DND-41 (cell line): Measurements from ENCODE around the gene SVBP.

Source experiments
- CTCF ChIP-seq: IDR thresholded peaks from 2 replicates; pipeline ENCODE4 v1.5.1; 2012; ENCODE audit warnings: borderline replicate concordance, low read length, moderate library complexity, mild to moderate bottlenecking; ENCODE audit not compliant: poor library complexity, severe bottlenecking; ENCODE audit errors: extremely low read depth
- EZH2 ChIP-seq: IDR thresholded peaks from 3 replicates; pipeline ENCODE4 v1.6.1; 2012; ENCODE audit warnings: borderline replicate concordance, low read depth, mild to moderate bottlenecking, moderate library complexity, low read length, inconsistent platforms; ENCODE audit not compliant: severe bottlenecking

- no peak for TF ChIP-seq CTCF
- no peak for TF ChIP-seq EZH2
Measured at GRCh38 chr1:42821690-42822089, 4.5 kb upstream of the SVBP start.
